Endothelial cell of umbilical vein (primary cell): ENCODE data around the gene SPTLC3. TPM values are rescaled to one million over a fixed set of nuclear protein-coding genes. Genes with fewer than 3 reads are reported as not detected.

Experiments
- BruUV-seq: library from RNA; stranded (reverse); fragments of 400-500 nt; replicated peaks from 2 replicates; lab custom pipeline; 2021; lab: Mats Ljungman, UMichigan
- CTCF ChIA-PET: fragments of 300-600, 350-600 bp; sonication (Branson Sonifier 250); formaldehyde crosslinking; loops from one replicate; lab custom pipeline; 2021; ENCODE audit warnings: antibody characterized with exemption, inconsistent platforms; lab: Charles Lee
- POLR2A ChIA-PET: fragments of 300-600, 350-600 bp; sonication (Branson Sonifier 250); formaldehyde crosslinking; loops from one replicate; lab custom pipeline; 2021; ENCODE audit warnings: antibody characterized with exemption, inconsistent platforms; lab: Charles Lee
- DNase-seq: peaks from one replicate; pipeline ENCODE4 v3.0.0-alpha.2; 2011; ENCODE audit warnings: low read depth, low spot score
- FAIRE-seq: peaks from 2 replicates; lab custom pipeline; 2011; peaks lifted over from hg19 to GRCh38; lab: Jason Lieb, UNC
- H2AFZ ChIP-seq: 2 replicates; pipeline ENCODE4 v1.6.0; 2012; ENCODE audit warnings: low read depth, low read length, control low read depth, inconsistent platforms
- H3K27ac ChIP-seq: 2 replicates; pipeline ENCODE4 v1.5.1; 2011; ENCODE audit warnings: low read depth, mild to moderate bottlenecking, control low read depth, low read length, moderate library complexity; ENCODE audit not compliant: insufficient read depth
- H3K27me3 ChIP-seq, 2 experiments: 2 replicates each; pipeline versions ENCODE4 v1.6.0 to v1.6.1; 2011; ENCODE audit warnings: low read length in 2 of 2, mixed read lengths in 1 of 2; ENCODE audit not compliant: control insufficient read depth in 2 of 2, insufficient read depth in 2 of 2
- H3K36me3 ChIP-seq, 2 experiments: 2 replicates in 1 of 2; 3 replicates in 1 of 2; pipeline ENCODE4 v1.5.1; 2011; ENCODE audit warnings: low read length in 2 of 2, mild to moderate bottlenecking in 1 of 2, moderate library complexity in 1 of 2; ENCODE audit not compliant: control insufficient read depth in 2 of 2, insufficient read depth in 2 of 2; ENCODE audit errors: extremely low read depth in 1 of 2
- H3K4me1 ChIP-seq: 3 replicates; pipeline ENCODE4 v1.5.1; 2011; ENCODE audit warnings: mild to moderate bottlenecking, low read length; ENCODE audit not compliant: control insufficient read depth, insufficient read depth; ENCODE audit errors: extremely low read depth
- H3K4me2 ChIP-seq: 2 replicates; pipeline ENCODE4 v1.6.1; 2011; ENCODE audit warnings: low read length, control low read depth, mixed read lengths; ENCODE audit not compliant: insufficient read depth
- H3K4me3 ChIP-seq, 3 experiments: fragments of 200-600 bp in 1 of 3; sonication (generic), shearing (Covaris generic) in 1 of 3; replicated peaks in 1 of 3; 2 replicates each; pipeline ENCODE4 v1.5.1; 2011 to 2016; ENCODE audit warnings: control low read depth in 3 of 3, low read length in 3 of 3, mild to moderate bottlenecking in 2 of 3, inconsistent platforms in 1 of 3, low read depth in 1 of 3, moderate library complexity in 1 of 3; ENCODE audit not compliant: insufficient read depth in 1 of 3
- H3K79me2 ChIP-seq: 2 replicates; pipeline ENCODE4 v1.6.0; 2012; ENCODE audit warnings: low read length, inconsistent platforms; ENCODE audit not compliant: control insufficient read depth, insufficient read depth
- H3K9ac ChIP-seq: replicated peaks from 2 replicates; pipeline ENCODE3; 2011; ENCODE audit warnings: low read length, control low read depth; ENCODE audit not compliant: insufficient read depth; ENCODE audit errors: extremely low read depth
- H3K9me1 ChIP-seq: replicated peaks from 3 replicates; pipeline ENCODE4 v1.6.0; 2011; ENCODE audit warnings: mild to moderate bottlenecking, low read length; ENCODE audit not compliant: control insufficient read depth, insufficient read depth; ENCODE audit errors: extremely low read depth
- H3K9me3 ChIP-seq: replicated peaks from 2 replicates; pipeline ENCODE4 v1.5.1; 2012; ENCODE audit warnings: low read length, inconsistent platforms; ENCODE audit not compliant: control insufficient read depth, insufficient read depth
- H4K20me1 ChIP-seq: replicated peaks from 2 replicates; pipeline ENCODE3; 2011; ENCODE audit warnings: mild to moderate bottlenecking, low read length; ENCODE audit not compliant: control insufficient read depth, insufficient read depth; ENCODE audit errors: extremely low read depth
- CTCF ChIP-seq, 2 donors: IDR thresholded peaks; 1 replicate in 1 of 2; 2 replicates in 1 of 2; pipeline ENCODE4 v1.5.1; 2011; ENCODE audit warnings: low read length in 2 of 2, mild to moderate bottlenecking in 2 of 2, moderate library complexity in 2 of 2, control low read depth in 1 of 2, inconsistent platforms in 1 of 2, low read depth in 1 of 2; ENCODE audit not compliant: insufficient read depth in 1 of 2; ENCODE audit errors: extremely low read depth in 1 of 2
- EZH2 ChIP-seq: IDR thresholded peaks from 2 replicates; pipeline ENCODE4 v1.6.1; 2012; ENCODE audit warnings: borderline replicate concordance, low read depth, mild to moderate bottlenecking, moderate library complexity, low read length, inconsistent platforms; ENCODE audit not compliant: severe bottlenecking
- JUN ChIP-seq: IDR thresholded peaks from 2 replicates; pipeline ENCODE4 v1.6.1; 2011; ENCODE audit warnings: borderline replicate concordance, low read depth; ENCODE audit not compliant: insufficient read length, insufficient read depth
- MAX ChIP-seq: IDR thresholded peaks from 2 replicates; pipeline ENCODE4 v1.6.1; 2011; ENCODE audit not compliant: insufficient read depth, insufficient read length
- dilution Hi-C: fragments of 300-500 bp; cut with MboI; formaldehyde crosslinking; loops from one replicate; pipeline ENCODE4 v1.15.0; 2019; ENCODE audit warnings: low sequenced_read_pairs; ENCODE audit not compliant: extremely low pct_ligation_motif_present
- intact Hi-C: fragments of 100-400 bp; cut with micrococcal nuclease; formaldehyde crosslinking; loops from one replicate; pipeline ENCODE4 v1.10.0; 2022
- polyA plus RNA-seq, 4 experiments: library from polyadenylated mRNA; depleted of rRNA in 3 of 4; stranded (reverse) in 3 of 4; unstranded in 1 of 4; fragments of >200 nt; gene quantifications; 2 replicates each; pipeline versions ENCODE4 v1.2.1 to v1.2.3, GENCODE V29; 2011 to 2012; ENCODE audit warnings: missing spikeins in 1 of 4
- total RNA-seq: library from RNA; stranded (reverse); gene quantifications from 2 replicates; pipeline ENCODE4 v1.2.3, GENCODE V29; 2021

The SPTLC3 gene
- total and polyA plus RNA-seq, 2 donors (not counting 3 experiments of a cell fraction or from before 2014, with no cell fraction given): 0.29 to 0.35 TPM

GRCh38 chr20:13085275-13085674 is 76.5 kb downstream of the SPTLC3 start:
- CTCF ChIA-PET: no interaction called here

More at GRCh38 chr20:13085275-13085674, 76.5 kb downstream of the SPTLC3 start:
- H3K4me3 ChIP-seq: no peak overlapping the region
- H2AFZ ChIP-seq: no peak overlapping the region
- no peaks in the 10 kb centered on the region for H3K27me3 ChIP-seq
- FAIRE-seq (no peak), DNase-seq (no peak)
- dilution Hi-C loops (no loop called here), intact Hi-C loops (no loop called here)
- no peak overlapping the region for H3K27ac ChIP-seq
- no TSS peak for BruUV-seq
- H3K36me3 ChIP-seq: no peaks in the 10 kb centered on the region
- H3K4me2 ChIP-seq: no peak overlapping the region
- no peaks in the 10 kb centered on the region for H3K4me1 ChIP-seq
- H3K9me3 ChIP-seq: no peaks in the 10 kb centered on the region
- no peaks in the 10 kb centered on the region for H3K9me1 ChIP-seq
- POLR2A ChIA-PET: no interaction called here
- no peaks in the 10 kb centered on the region for H4K20me1 ChIP-seq
- H3K9ac ChIP-seq: no peak overlapping the region
- no peak for TF ChIP-seq CTCF (IDR thresholded peaks at IDR 0.05; ENCODE audit: extremely low read depth in 1 of 2, insufficient read depth in 1 of 2, low read depth in 1 of 2, low read length in 2 of 2)
- no peak for TF ChIP-seq MAX
- TF ChIP-seq JUN: no peak
- no peak for TF ChIP-seq EZH2
- no peaks in the 10 kb centered on the region for H3K79me2 ChIP-seq
